ENCODE data around the gene GALNT7. TPM values are rescaled to one million over a fixed set of nuclear protein-coding genes. Genes with fewer than 3 reads are reported as not detected.

The GALNT7 gene
- total RNA-seq, 1 experiment from 2014 or later = 156 TPM

- intact Hi-C loops (cut with micrococcal nuclease; ENCODE audit: unreplicated experiment) = no loop called here
These were observed 189.3 kb downstream of the GALNT7 start for GRCh38 chr4:173357939-173358338.

GRCh38 chr4:173360587-173361221 lies 192.1 kb downstream of the GALNT7 start:
- Histone ChIP-seq H3K27ac (ENCODE audit: low read length) (no peak overlapping the region), H3K4me1 (ENCODE audit: control insufficient read depth, insufficient read depth, low read length) (no peaks in the 10 kb centered on the region), H3K27me3 (ENCODE audit: control insufficient read depth, insufficient read depth, low read length) (no peaks in the 10 kb centered on the region), H3K4me3 (ENCODE audit: low read depth in 2 of 2, low read length in 2 of 2) (no peak overlapping the region), H3K36me3 (ENCODE audit: control insufficient read depth, insufficient read depth, low read length) (no peaks in the 10 kb centered on the region), H3K9me3 (ENCODE audit: control insufficient read depth, insufficient read depth, low read depth, low read length) (no peaks in the 10 kb centered on the region)
- no TSS peak for BruUV-seq (replicated peaks)
- TF ChIP-seq TCF7L2 (IDR thresholded peaks at IDR 0.05; ENCODE audit: low read depth, low read length) (no peak), CTCF (IDR thresholded peaks at IDR 0.05) (peak; percentile 52)
- intact Hi-C loops (cut with micrococcal nuclease; ENCODE audit: unreplicated experiment) (no loop called here), in situ Hi-C loops (cut with HindIII; ENCODE audit: low pct_unique_long_range_greater_than_20kb, low sequenced_read_pairs) (no loop called here)
- ChIA-PET POLR2A (interaction anchor here (0.5 to 1.1 kb wide), 2 partner anchors 9 to 47 kb away, joined by 4 to 6 read pairs; no protein-coding TSS in a partner anchor), CTCF (interaction anchor here (0.6 kb wide), 1 partner anchor 348 kb away, joined by 3 read pairs; no protein-coding TSS in a partner anchor)
- ATAC-seq (peak; percentile 79), DNase-seq (ENCODE audit: low read depth, low spot score) (no peak)

More at GRCh38 chr4:173357939-173358338, 189.3 kb downstream of the GALNT7 start:
- DNase-seq (ENCODE audit: low read depth, low spot score) (no peak), ATAC-seq (no peak)
- in situ Hi-C loops (cut with HindIII; ENCODE audit: low pct_unique_long_range_greater_than_20kb, low sequenced_read_pairs) = no loop called here
- TF ChIP-seq SIN3A (IDR thresholded peaks at IDR 0.05; ENCODE audit: borderline replicate concordance, insufficient read depth, low read depth, low read length) (no peak), TCF7L2 (IDR thresholded peaks at IDR 0.05; ENCODE audit: low read depth, low read length) (no peak)
- ChIA-PET CTCF (no interaction called here), POLR2A (interaction anchor here (0.6 kb wide), 1 partner anchor 13 kb away, joined by 3 read pairs; the partner anchor contains the start of gene SAP30)
- Histone ChIP-seq H3K4me3 (ENCODE audit: low read depth in 2 of 2, low read length in 2 of 2) (no peak overlapping the region), H3K4me1 (ENCODE audit: control insufficient read depth, insufficient read depth, low read length) (no peaks in the 10 kb centered on the region), H3K27me3 (ENCODE audit: control insufficient read depth, insufficient read depth, low read length) (no peaks in the 10 kb centered on the region), H3K27ac (ENCODE audit: low read length) (no peak overlapping the region), H3K9me3 (ENCODE audit: control insufficient read depth, insufficient read depth, low read depth, low read length) (no peaks in the 10 kb centered on the region), H3K36me3 (ENCODE audit: control insufficient read depth, insufficient read depth, low read length) (no peaks in the 10 kb centered on the region)
- BruUV-seq (replicated peaks) = no TSS peak

- DNase-seq (ENCODE audit: low read depth, low spot score) (no peak), ATAC-seq (no peak)
- Histone ChIP-seq H3K4me1 (ENCODE audit: control insufficient read depth, insufficient read depth, low read length) (no peaks in the 10 kb centered on the region), H3K4me3 (ENCODE audit: low read depth in 2 of 2, low read length in 2 of 2) (no peak overlapping the region), H3K9me3 (ENCODE audit: control insufficient read depth, insufficient read depth, low read depth, low read length) (no peaks in the 10 kb centered on the region), H3K27ac (ENCODE audit: low read length) (no peak overlapping the region), H3K27me3 (ENCODE audit: control insufficient read depth, insufficient read depth, low read length) (no peaks in the 10 kb centered on the region), H3K36me3 (ENCODE audit: control insufficient read depth, insufficient read depth, low read length) (no peaks in the 10 kb centered on the region)
- in situ Hi-C loops (cut with HindIII; ENCODE audit: low pct_unique_long_range_greater_than_20kb, low sequenced_read_pairs) = no loop called here
- no TSS peak for BruUV-seq (replicated peaks)
- POLR2A ChIA-PET = no interaction called here
- CTCF ChIA-PET = no interaction called here
- intact Hi-C loops (cut with micrococcal nuclease; ENCODE audit: unreplicated experiment) = no loop called here
- TF ChIP-seq TCF7L2 (IDR thresholded peaks at IDR 0.05; ENCODE audit: low read depth, low read length) (no peak), CTCF (IDR thresholded peaks at IDR 0.05) (no peak), POLR2AphosphoS5 (IDR thresholded peaks at IDR 0.05; ENCODE audit: low read depth, low read length) (no peak), SIN3A (IDR thresholded peaks at IDR 0.05; ENCODE audit: borderline replicate concordance, insufficient read depth, low read depth, low read length) (no peak), REST (IDR thresholded peaks at IDR 0.05; ENCODE audit: insufficient read depth in 1 of 2, low read depth in 2 of 2, low read length in 1 of 2) (no peak)
These were observed 194.1 kb downstream of the GALNT7 start for GRCh38 chr4:173362666-173363065.
